Astrocyte (in vitro differentiated cells and primary cell): Measurements from ENCODE around the gene LCN1.

Experiments used
- EZH2 ChIP-seq: IDR thresholded peaks from 2 replicates; pipeline ENCODE4 v1.6.1; 2012; ENCODE audit warnings: mild to moderate bottlenecking, low read length, inconsistent platforms; ENCODE audit not compliant: insufficient read depth
- TF ChIP-seq, protein P1 (sequence below): IDR thresholded peaks from 2 replicates; pipeline ENCODE4 v1.5.1; 2011; ENCODE audit warnings: low read depth, mild to moderate bottlenecking, inconsistent platforms, low read length, moderate library complexity; ENCODE audit not compliant: insufficient read depth

DNA sequence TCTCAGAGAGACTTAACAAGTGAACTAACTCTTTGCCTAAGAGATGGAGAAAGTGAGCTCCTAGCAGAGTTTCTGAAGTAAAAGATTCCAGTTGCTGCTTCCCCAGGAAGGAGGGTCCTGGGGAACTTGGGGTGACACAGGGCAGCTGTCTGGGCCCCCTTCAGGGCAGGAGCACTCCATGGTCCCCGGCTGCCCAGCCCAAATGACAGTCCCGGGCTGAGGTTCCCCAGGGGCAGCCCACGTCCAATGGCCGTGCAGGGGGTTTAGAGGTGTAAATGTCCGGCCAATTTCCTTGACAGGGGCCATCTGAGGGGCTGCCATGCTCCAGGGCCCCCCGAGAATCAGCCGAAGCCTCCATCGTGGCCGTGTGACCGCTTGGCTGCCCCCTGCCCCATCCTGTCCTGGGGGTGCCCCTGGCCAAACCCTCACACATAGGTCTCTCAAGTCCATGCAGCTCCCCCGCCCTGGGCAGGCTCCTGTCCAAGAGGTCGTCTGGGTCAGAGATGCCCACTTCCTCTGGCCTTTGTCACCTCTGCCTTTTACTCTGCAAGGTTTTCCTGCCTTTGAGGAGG is 47.2 kb upstream of the LCN1 start:
- TF ChIP-seq, protein P1, sequence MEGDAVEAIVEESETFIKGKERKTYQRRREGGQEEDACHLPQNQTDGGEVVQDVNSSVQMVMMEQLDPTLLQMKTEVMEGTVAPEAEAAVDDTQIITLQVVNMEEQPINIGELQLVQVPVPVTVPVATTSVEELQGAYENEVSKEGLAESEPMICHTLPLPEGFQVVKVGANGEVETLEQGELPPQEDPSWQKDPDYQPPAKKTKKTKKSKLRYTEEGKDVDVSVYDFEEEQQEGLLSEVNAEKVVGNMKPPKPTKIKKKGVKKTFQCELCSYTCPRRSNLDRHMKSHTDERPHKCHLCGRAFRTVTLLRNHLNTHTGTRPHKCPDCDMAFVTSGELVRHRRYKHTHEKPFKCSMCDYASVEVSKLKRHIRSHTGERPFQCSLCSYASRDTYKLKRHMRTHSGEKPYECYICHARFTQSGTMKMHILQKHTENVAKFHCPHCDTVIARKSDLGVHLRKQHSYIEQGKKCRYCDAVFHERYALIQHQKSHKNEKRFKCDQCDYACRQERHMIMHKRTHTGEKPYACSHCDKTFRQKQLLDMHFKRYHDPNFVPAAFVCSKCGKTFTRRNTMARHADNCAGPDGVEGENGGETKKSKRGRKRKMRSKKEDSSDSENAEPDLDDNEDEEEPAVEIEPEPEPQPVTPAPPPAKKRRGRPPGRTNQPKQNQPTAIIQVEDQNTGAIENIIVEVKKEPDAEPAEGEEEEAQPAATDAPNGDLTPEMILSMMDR = no peak
- no peak for TF ChIP-seq EZH2
